Measurements from ENCODE around the gene RTN1.

The RTN1 gene

GRCh38 chr14:59788176-59788575 lies 82.4 kb downstream of the RTN1 start:
- TF ChIP-seq CTCF (IDR thresholded peaks at IDR 0.05; ENCODE audit: low read length), result no peak
- TF ChIP-seq EZH2 (optimal IDR thresholded peaks at IDR 0.05; ENCODE audit: low read depth, low read length), result no peak
- no peak for TF ChIP-seq EZH2phosphoT487 (IDR thresholded peaks at IDR 0.05; ENCODE audit: low read length)
- DNase-seq, result no peak
- H3K9me2 ChIP-seq (replicated peaks; ENCODE audit: insufficient read depth, low read length), result no peaks in the 10 kb centered on the region

GRCh38 chr14:59787045-59787674 lies 83.4 kb downstream of the RTN1 start:
- Histone ChIP-seq H2AFZ (ENCODE audit: low read length) (no peak overlapping the region), H4K20me1 (ENCODE audit: insufficient read depth, low read length) (no peaks in the 10 kb centered on the region), H3K4me1 (ENCODE audit: low read length) (no peaks in the 10 kb centered on the region), H3K9ac (ENCODE audit: low read length) (no peak overlapping the region), H3K27me3 (replicated peaks; ENCODE audit: insufficient read depth, low read length) (no peaks in the 10 kb centered on the region), H3K9me3 (replicated peaks; ENCODE audit: insufficient read depth, low read length) (no peaks in the 10 kb centered on the region), H3K4me2 (ENCODE audit: low read depth, low read length) (no peak overlapping the region), H3F3A (ENCODE audit: insufficient read depth, low read length) (no peaks in the 10 kb centered on the region), H3K36me3 (replicated peaks; ENCODE audit: insufficient read depth, low read length) (no peaks in the 10 kb centered on the region), H3K9me2 (replicated peaks; ENCODE audit: insufficient read depth, low read length) (no peaks in the 10 kb centered on the region), H3K4me3 (ENCODE audit: low read length) (no peak overlapping the region), H3K27ac (ENCODE audit: low read length) (no peak overlapping the region), H3K79me2 (ENCODE audit: low read length) (no peaks in the 10 kb centered on the region)
- no peak for DNase-seq
- TF ChIP-seq CTCF (IDR thresholded peaks at IDR 0.05; ENCODE audit: low read length) (no peak), EZH2 (optimal IDR thresholded peaks at IDR 0.05; ENCODE audit: low read depth, low read length) (no peak), EZH2phosphoT487 (IDR thresholded peaks at IDR 0.05; ENCODE audit: low read length) (no peak)

More at GRCh38 chr14:59788176-59788575, 82.4 kb downstream of the RTN1 start:
- Histone ChIP-seq H3K27me3 (replicated peaks; ENCODE audit: insufficient read depth, low read length) (no peaks in the 10 kb centered on the region), H3K79me2 (ENCODE audit: low read length) (no peaks in the 10 kb centered on the region), H3K36me3 (replicated peaks; ENCODE audit: insufficient read depth, low read length) (no peaks in the 10 kb centered on the region), H3K9me3 (replicated peaks; ENCODE audit: insufficient read depth, low read length) (no peaks in the 10 kb centered on the region), H3K4me2 (ENCODE audit: low read depth, low read length) (no peak overlapping the region), H3K4me3 (ENCODE audit: low read length) (no peak overlapping the region), H3K9ac (ENCODE audit: low read length) (no peak overlapping the region), H3K4me1 (ENCODE audit: low read length) (no peaks in the 10 kb centered on the region), H2AFZ (ENCODE audit: low read length) (no peak overlapping the region), H3F3A (ENCODE audit: insufficient read depth, low read length) (no peaks in the 10 kb centered on the region), H3K27ac (ENCODE audit: low read length) (no peak overlapping the region), H4K20me1 (ENCODE audit: insufficient read depth, low read length) (no peaks in the 10 kb centered on the region)

- no peaks in the 10 kb centered on the region for H3K4me1 ChIP-seq (ENCODE audit: low read length)
- no peak for TF ChIP-seq EZH2 (optimal IDR thresholded peaks at IDR 0.05; ENCODE audit: low read depth, low read length)
- H3K36me3 ChIP-seq (replicated peaks; ENCODE audit: insufficient read depth, low read length), result no peaks in the 10 kb centered on the region
- H3F3A ChIP-seq (ENCODE audit: insufficient read depth, low read length), result no peaks in the 10 kb centered on the region
- H3K9me3 ChIP-seq (replicated peaks; ENCODE audit: insufficient read depth, low read length), result no peaks in the 10 kb centered on the region
- H3K27ac ChIP-seq (ENCODE audit: low read length), result no peak overlapping the region
- H3K4me3 ChIP-seq (ENCODE audit: low read length), result no peak overlapping the region
- H3K9ac ChIP-seq (ENCODE audit: low read length), result no peak overlapping the region
- no peaks in the 10 kb centered on the region for H3K9me2 ChIP-seq (replicated peaks; ENCODE audit: insufficient read depth, low read length)
- no peak overlapping the region for H3K4me2 ChIP-seq (ENCODE audit: low read depth, low read length)
- no peaks in the 10 kb centered on the region for H3K79me2 ChIP-seq (ENCODE audit: low read length)
- no peaks in the 10 kb centered on the region for H4K20me1 ChIP-seq (ENCODE audit: insufficient read depth, low read length)
- H2AFZ ChIP-seq (ENCODE audit: low read length), result no peak overlapping the region
- no peak for DNase-seq
- H3K27me3 ChIP-seq (replicated peaks; ENCODE audit: insufficient read depth, low read length), result no peaks in the 10 kb centered on the region
Measured at GRCh38 chr14:59785629-59786028, 84.9 kb downstream of the RTN1 start.

GRCh38 chr14:59782760-59783159 lies 87.8 kb downstream of the RTN1 start:
- Histone ChIP-seq H3K4me3 (ENCODE audit: low read length) (no peak overlapping the region), H3K27me3 (replicated peaks; ENCODE audit: insufficient read depth, low read length) (no peaks in the 10 kb centered on the region), H3K9ac (ENCODE audit: low read length) (no peak overlapping the region), H3K4me2 (ENCODE audit: low read depth, low read length) (no peak overlapping the region), H4K20me1 (ENCODE audit: insufficient read depth, low read length) (no peaks in the 10 kb centered on the region), H2AFZ (ENCODE audit: low read length) (no peak overlapping the region), H3K79me2 (ENCODE audit: low read length) (no peaks in the 10 kb centered on the region), H3K9me2 (replicated peaks; ENCODE audit: insufficient read depth, low read length) (no peaks in the 10 kb centered on the region), H3K4me1 (ENCODE audit: low read length) (no peaks in the 10 kb centered on the region), H3K9me3 (replicated peaks; ENCODE audit: insufficient read depth, low read length) (no peaks in the 10 kb centered on the region), H3K27ac (ENCODE audit: low read length) (no peak overlapping the region), H3F3A (ENCODE audit: insufficient read depth, low read length) (no peaks in the 10 kb centered on the region), H3K36me3 (replicated peaks; ENCODE audit: insufficient read depth, low read length) (no peaks in the 10 kb centered on the region)
- TF ChIP-seq CTCF (IDR thresholded peaks at IDR 0.05; ENCODE audit: low read length) (no peak), EZH2phosphoT487 (IDR thresholded peaks at IDR 0.05; ENCODE audit: low read length) (no peak), EZH2 (optimal IDR thresholded peaks at IDR 0.05; ENCODE audit: low read depth, low read length) (no peak)
- no peak for DNase-seq

Measured in MM.1S (cell line).